CD4-positive, CD25-positive, alpha-beta regulatory T cell (primary cell): ENCODE data around the gene BICC1. TPM values are rescaled to one million over a fixed set of nuclear protein-coding genes. Genes with fewer than 3 reads are reported as not detected.

Experiments
- ATAC-seq, 2 donors: fragments of 150-1000 bp; cut with Tn5 transposase; one replicate each; pipeline ENCODE4 v1.10.0; 2021; ENCODE audit warnings: low read depth in 2 of 2, moderate number of reproducible peaks in 2 of 2, moderate library complexity in 1 of 2
- DNase-seq, 3 donors: peaks; one replicate each; pipeline versions ENCODE4 v3.0.0 to v3.0.0-alpha.2; 2012 to 2022; ENCODE audit warnings: mixed read lengths in 1 of 3
- H3K27ac ChIP-seq: one replicate; pipeline ENCODE4 v1.7.0; 2013; ENCODE audit warnings: mild to moderate bottlenecking, low read length; ENCODE audit not compliant: insufficient read depth, poor library complexity, severe bottlenecking
- H3K27me3 ChIP-seq: one replicate; pipeline ENCODE4 v1.7.0; 2013; ENCODE audit warnings: low read length; ENCODE audit not compliant: control insufficient read depth, insufficient read depth
- H3K36me3 ChIP-seq: one replicate; pipeline ENCODE4 v1.7.0; 2013; ENCODE audit warnings: mild to moderate bottlenecking, low read length, moderate library complexity; ENCODE audit not compliant: control insufficient read depth, insufficient read depth
- H3K4me1 ChIP-seq: 2 replicates; pipeline ENCODE4 v1.7.0; 2013; ENCODE audit warnings: mild to moderate bottlenecking, low read length; ENCODE audit not compliant: insufficient read depth, control insufficient read depth, poor library complexity, severe bottlenecking
- H3K4me3 ChIP-seq: one replicate; pipeline ENCODE4 v1.7.0; 2013; ENCODE audit warnings: low read depth, mild to moderate bottlenecking, low read length, moderate library complexity
- H3K9me3 ChIP-seq, 2 experiments: 1 replicate in 1 of 2; 2 replicates in 1 of 2; pipeline ENCODE4 v1.7.0; 2013; ENCODE audit warnings: low read length in 2 of 2, mild to moderate bottlenecking in 1 of 2, moderate library complexity in 1 of 2; ENCODE audit not compliant: control insufficient read depth in 2 of 2
- H3K27ac Mint-ChIP-seq, 3 donors: one replicate each; pipeline ENCODE4 v1.8.0; 2020 to 2022; ENCODE audit warnings: mild to moderate bottlenecking in 3 of 3, mixed read lengths in 3 of 3, moderate library complexity in 2 of 3
- H3K27me3 Mint-ChIP-seq: one replicate; pipeline ENCODE4 v1.8.0; 2022; ENCODE audit warnings: mild to moderate bottlenecking, mixed read lengths
- H3K36me3 Mint-ChIP-seq: one replicate; pipeline ENCODE4 v1.8.0; 2020; ENCODE audit warnings: mixed read lengths
- H3K4me1 Mint-ChIP-seq, 4 donors: one replicate each; pipeline ENCODE4 v1.8.0; 2020 to 2022; ENCODE audit warnings: mixed read lengths in 4 of 4, mild to moderate bottlenecking in 1 of 4
- H3K4me3 Mint-ChIP-seq, 4 donors: one replicate each; pipeline ENCODE4 v1.8.0; 2020 to 2022; ENCODE audit warnings: mild to moderate bottlenecking in 4 of 4, mixed read lengths in 4 of 4, moderate library complexity in 3 of 4
- H3K9me3 Mint-ChIP-seq, 7 donors: one replicate each; pipeline ENCODE4 v1.8.0; 2020 to 2022; ENCODE audit warnings: mixed read lengths in 7 of 7, mild to moderate bottlenecking in 3 of 7, moderate library complexity in 2 of 7
- polyA plus RNA-seq, 4 donors: library from polyadenylated mRNA; unstranded; fragments of 300-500 nt; fragmentation: Illumina TruSeq; gene quantifications; one replicate each; pipeline ENCODE4 v1.2.3, GENCODE V29; 2021
- total RNA-seq: library from RNA; stranded (reverse); gene quantifications from one replicate; pipeline ENCODE4 v1.2.3, GENCODE V29; 2022

The BICC1 gene
- total and polyA plus RNA-seq, 5 donors from 2014 or later: 0.20 TPM; not detected in 4

GRCh38 chr10:58517081-58517480 lies 4.4 kb downstream of the BICC1 start:
- Histone ChIP-seq H3K4me1 (peaks cover 6% of the 10 kb centered on the region), H3K36me3 (no peaks in the 10 kb centered on the region), H3K27me3 (peaks cover 12% of the 10 kb centered on the region), H3K9me3 (no peaks in the 10 kb centered on the region), H3K27ac (no peak overlapping the region), H3K4me3 (no peak overlapping the region)
- H3K4me3 Mint-ChIP-seq: no peak overlapping the region
- DNase-seq: no peak
- H3K4me1 Mint-ChIP-seq: peaks cover 0 to 9% (median 6%) of the 10 kb centered on the region in 4 donors
- H3K36me3 Mint-ChIP-seq: no peaks in the 10 kb centered on the region
- no peak overlapping the region for H3K27ac Mint-ChIP-seq
- ATAC-seq: no peak
- H3K27me3 Mint-ChIP-seq: peaks cover 31% of the 10 kb centered on the region
- H3K9me3 Mint-ChIP-seq: peaks cover 0 to 2% (median 0%) of the 10 kb centered on the region in 7 donors

- H3K4me3 Mint-ChIP-seq: no peak overlapping the region
- Histone ChIP-seq H3K27me3 (peaks cover 8% of the 10 kb centered on the region), H3K27ac (no peak overlapping the region), H3K36me3 (no peaks in the 10 kb centered on the region), H3K4me3 (no peak overlapping the region), H3K4me1 (peaks cover 6% of the 10 kb centered on the region), H3K9me3 (no peaks in the 10 kb centered on the region)
- H3K27ac Mint-ChIP-seq: no peak overlapping the region
- H3K9me3 Mint-ChIP-seq: peaks cover 0 to 2% (median 0%) of the 10 kb centered on the region in 7 donors
- no peak for ATAC-seq
- DNase-seq: no peak
- peaks cover 25% of the 10 kb centered on the region for H3K27me3 Mint-ChIP-seq
- peaks cover 0 to 4% (median 2%) of the 10 kb centered on the region in 4 donors for H3K4me1 Mint-ChIP-seq
- H3K36me3 Mint-ChIP-seq: no peaks in the 10 kb centered on the region
Observed at GRCh38 chr10:58517491-58518355, 5.1 kb downstream of the BICC1 start.

GRCh38 chr10:58518775-58519174 lies 6.1 kb downstream of the BICC1 start:
- Mint-ChIP-seq H3K4me3 (no peak overlapping the region), H3K27ac (no peak overlapping the region), H3K36me3 (no peaks in the 10 kb centered on the region), H3K9me3 (peaks cover 0 to 2% (median 0%) of the 10 kb centered on the region in 7 donors), H3K4me1 (peaks cover 0 to 2% (median under 1%) of the 10 kb centered on the region in 4 donors), H3K27me3 (peaks cover 21% of the 10 kb centered on the region)
- Histone ChIP-seq H3K9me3 (no peaks in the 10 kb centered on the region), H3K4me3 (no peak overlapping the region), H3K27ac (no peak overlapping the region), H3K27me3 (peaks cover 8% of the 10 kb centered on the region), H3K36me3 (no peaks in the 10 kb centered on the region), H3K4me1 (no peaks in the 10 kb centered on the region)
- ATAC-seq: no peak
- no peak for DNase-seq

GRCh38 chr10:58529077-58529728 lies 16.5 kb downstream of the BICC1 start:
- H3K27me3 Mint-ChIP-seq: peaks cover 8% of the 10 kb centered on the region
- no peak for ATAC-seq
- H3K27ac Mint-ChIP-seq: no peak overlapping the region
- Histone ChIP-seq H3K4me1 (no peaks in the 10 kb centered on the region), H3K27me3 (no peaks in the 10 kb centered on the region), H3K4me3 (no peak overlapping the region), H3K9me3 (no peaks in the 10 kb centered on the region), H3K36me3 (no peaks in the 10 kb centered on the region), H3K27ac (no peak overlapping the region)
- H3K9me3 Mint-ChIP-seq: peaks cover 0 to 6% (median 3%) of the 10 kb centered on the region in 7 donors
- H3K4me1 Mint-ChIP-seq: no peaks in the 10 kb centered on the region
- no peak for DNase-seq
- H3K4me3 Mint-ChIP-seq: no peak overlapping the region
- H3K36me3 Mint-ChIP-seq: no peaks in the 10 kb centered on the region

- Mint-ChIP-seq H3K27me3 (peaks cover 8% of the 10 kb centered on the region), H3K27ac (no peak overlapping the region), H3K36me3 (no peaks in the 10 kb centered on the region), H3K4me1 (no peaks in the 10 kb centered on the region), H3K9me3 (peaks cover 0 to 15% (median 4%) of the 10 kb centered on the region in 7 donors), H3K4me3 (no peak overlapping the region)
- DNase-seq: peak in 1 of 3 donors; percentile 58
- Histone ChIP-seq H3K27me3 (no peaks in the 10 kb centered on the region), H3K4me1 (no peaks in the 10 kb centered on the region), H3K9me3 (no peaks in the 10 kb centered on the region), H3K27ac (no peak overlapping the region), H3K36me3 (no peaks in the 10 kb centered on the region), H3K4me3 (no peak overlapping the region)
- no peak for ATAC-seq
Observed at GRCh38 chr10:58531084-58531695, 18.5 kb downstream of the BICC1 start.

- peaks cover 1 to 21% (median 4%) of the 10 kb centered on the region in 7 donors for H3K9me3 Mint-ChIP-seq
- H3K27ac Mint-ChIP-seq: no peak overlapping the region
- ATAC-seq (no peak), DNase-seq (no peak)
- Histone ChIP-seq H3K9me3 (no peaks in the 10 kb centered on the region), H3K27me3 (no peaks in the 10 kb centered on the region), H3K36me3 (no peaks in the 10 kb centered on the region), H3K4me3 (no peak overlapping the region), H3K27ac (no peak overlapping the region), H3K4me1 (no peaks in the 10 kb centered on the region)
- peaks cover 3% of the 10 kb centered on the region for H3K27me3 Mint-ChIP-seq
- no peak overlapping the region for H3K4me3 Mint-ChIP-seq
- no peaks in the 10 kb centered on the region for H3K36me3 Mint-ChIP-seq
- H3K4me1 Mint-ChIP-seq: no peaks in the 10 kb centered on the region
Observed at GRCh38 chr10:58535311-58535710, 22.6 kb downstream of the BICC1 start.

GRCh38 chr10:58543141-58543540 lies 30.5 kb downstream of the BICC1 start:
- peaks cover 0 to 1% (median 0%) of the 10 kb centered on the region in 7 donors for H3K9me3 Mint-ChIP-seq

More at GRCh38 chr10:58543141-58543540, 30.5 kb downstream of the BICC1 start:
- H3K27me3 Mint-ChIP-seq: no peaks in the 10 kb centered on the region
- DNase-seq (no peak), ATAC-seq (no peak)
- Histone ChIP-seq H3K4me1 (no peaks in the 10 kb centered on the region), H3K4me3 (no peak overlapping the region), H3K9me3 (no peaks in the 10 kb centered on the region), H3K36me3 (no peaks in the 10 kb centered on the region), H3K27me3 (no peaks in the 10 kb centered on the region), H3K27ac (no peak overlapping the region)
- H3K4me1 Mint-ChIP-seq: no peaks in the 10 kb centered on the region
- H3K27ac Mint-ChIP-seq: no peak overlapping the region
- no peak overlapping the region for H3K4me3 Mint-ChIP-seq
- H3K36me3 Mint-ChIP-seq: no peaks in the 10 kb centered on the region
